Measurements from ENCODE around the gene ZC3HAV1.
"Not testable (repeated sequence)": the region's sequence is repeated elsewhere in the genome, so short reads cannot be mapped to it uniquely, and the experiment has no call there.

The ZC3HAV1 gene

DNA sequence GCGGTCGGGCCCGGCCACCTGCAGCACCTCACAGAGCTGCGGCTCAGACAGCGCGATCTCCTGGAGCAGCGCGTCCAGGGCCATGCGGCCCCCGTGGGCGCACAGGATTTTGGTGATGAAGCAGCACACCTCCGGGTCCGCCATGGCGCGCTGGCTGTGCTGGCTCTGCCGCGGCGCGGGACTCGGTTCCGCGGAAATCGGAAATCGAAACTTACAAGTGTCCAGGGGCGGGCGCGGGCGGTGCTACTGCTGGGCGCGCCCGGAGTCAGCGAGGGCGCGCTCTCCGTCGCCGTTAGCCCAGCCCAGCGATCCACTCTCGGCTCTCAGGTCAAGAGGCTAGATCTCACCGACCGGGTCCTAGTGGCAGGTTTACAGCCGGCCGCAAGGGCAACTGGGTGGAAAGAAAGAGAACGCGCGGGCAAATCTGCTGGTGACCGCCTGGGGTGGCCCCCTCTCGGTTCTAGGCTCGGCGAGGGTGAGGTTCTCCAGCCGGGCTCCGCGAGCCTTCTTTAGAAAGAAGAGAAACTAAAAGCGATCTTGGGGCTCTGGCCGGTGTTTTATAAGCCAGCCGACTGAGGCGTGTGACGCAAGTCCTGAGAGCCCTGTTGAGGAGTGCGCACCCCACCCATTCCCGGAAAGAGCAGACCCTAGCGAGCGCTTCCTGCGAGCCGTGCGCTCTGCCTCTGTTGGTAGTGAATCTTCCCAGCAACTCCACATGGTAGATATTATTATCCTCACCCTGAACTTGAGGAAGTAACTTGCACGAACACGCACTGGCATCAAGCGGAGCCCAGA lies at the start of gene ZC3HAV1:
Gene ZC3HAV1, minus strand, starts transcription at position 533 of the 795 bp plus-strand sequence. Its CDS starts 389 bp downstream, at position 144.
- DNase-seq, result peak; percentile 84

DNA sequence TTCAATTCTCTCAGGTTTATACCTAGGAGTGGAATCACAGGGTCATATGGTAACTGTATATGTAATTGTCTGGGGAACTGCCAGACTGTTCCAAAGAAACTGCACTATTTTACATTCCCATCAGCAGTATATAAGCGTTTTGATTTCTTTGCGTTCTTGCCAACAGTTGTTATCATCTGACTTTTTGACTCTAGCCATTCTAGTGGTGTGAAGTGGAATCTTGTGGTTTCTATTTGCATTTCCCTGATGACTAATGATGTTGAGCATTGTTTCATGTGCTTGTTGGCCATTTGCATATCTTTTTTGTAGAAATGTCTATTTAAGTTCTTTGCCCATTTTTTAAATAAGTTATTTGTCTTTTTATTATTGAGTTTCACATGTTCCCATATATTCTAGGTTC lies 44.3 kb upstream of the ZC3HAV1 start:
- DNase-seq, result no peak

- DNase-seq, result no peak
Measured at GRCh38 chr7:139152149-139152548, 42.6 kb upstream of the ZC3HAV1 start.

- no peak for DNase-seq
Measured at GRCh38 chr7:139139150-139139549, 29.6 kb upstream of the ZC3HAV1 start.

DNA sequence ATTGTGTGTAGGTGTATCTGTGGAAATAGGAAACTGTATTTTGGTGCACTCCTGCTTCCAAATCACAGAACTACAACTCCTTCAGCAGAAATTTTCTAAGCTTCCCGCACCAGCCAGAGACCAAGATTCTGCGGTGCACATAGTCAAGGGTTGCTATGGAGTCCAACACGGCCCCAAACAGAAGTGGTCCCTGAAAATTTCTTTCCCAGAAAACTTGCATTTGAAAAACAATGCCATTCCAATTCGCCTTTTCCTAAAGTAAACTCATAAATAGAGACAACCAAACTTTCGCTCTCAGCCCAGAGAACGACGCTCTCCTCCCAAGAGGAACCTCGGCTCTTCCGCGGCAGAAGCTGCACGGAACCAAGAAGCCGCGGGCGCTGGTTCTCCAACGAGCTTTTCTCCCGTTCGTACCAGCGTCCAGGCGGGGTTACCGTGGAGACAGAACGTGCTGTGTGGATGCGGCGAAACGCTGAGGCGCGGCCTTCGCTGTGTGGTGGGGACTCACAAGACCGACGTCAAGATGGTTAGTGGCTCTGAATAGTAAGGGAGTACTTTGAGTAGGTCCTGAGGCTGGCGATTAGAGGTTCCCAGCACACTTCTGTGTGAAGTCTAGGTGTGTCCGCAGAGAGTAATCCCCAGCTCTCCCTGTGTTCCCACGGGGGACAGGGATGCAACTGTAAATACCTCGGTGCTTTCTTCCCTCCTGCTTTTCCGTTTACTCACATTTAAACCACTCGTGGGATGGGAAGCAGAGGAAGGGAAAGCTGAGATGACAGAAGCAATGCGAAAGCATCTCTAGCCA lies 24.0 kb upstream of the ZC3HAV1 start:
- peak; percentile 86 for DNase-seq

GRCh38 chr7:139132887-139133286 lies 23.4 kb upstream of the ZC3HAV1 start:
- no peak for DNase-seq

GRCh38 chr7:139131601-139132041 lies 22.1 kb upstream of the ZC3HAV1 start:
- DNase-seq, result no peak

- not testable (repeated sequence) for DNase-seq
Measured at GRCh38 chr7:139129814-139130213, 20.3 kb upstream of the ZC3HAV1 start.

DNA sequence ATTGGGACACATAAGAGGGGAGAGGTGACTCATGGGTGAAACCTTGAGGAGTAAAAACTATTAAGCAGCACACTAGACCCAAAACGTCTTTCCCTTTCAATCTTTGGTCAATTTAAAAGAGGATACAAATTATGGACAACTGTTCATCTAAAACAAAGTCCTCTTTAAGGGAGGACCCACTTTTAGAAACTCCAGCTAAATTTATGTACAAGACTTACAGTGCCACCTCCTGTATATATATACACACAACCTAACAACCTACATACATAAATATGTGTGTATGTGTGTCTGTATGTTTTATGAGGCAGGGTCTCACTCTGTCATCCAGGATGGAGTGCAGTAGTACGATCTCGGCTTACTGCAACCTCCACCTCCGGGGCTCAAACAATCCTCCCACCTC lies 18.1 kb upstream of the ZC3HAV1 start:
- DNase-seq, result no peak

- DNase-seq, result no peak
Measured at GRCh38 chr7:139125657-139126056, 16.1 kb upstream of the ZC3HAV1 start.

GRCh38 chr7:139124995-139125394 lies 15.5 kb upstream of the ZC3HAV1 start:
- peak; percentile 29 for DNase-seq

DNA sequence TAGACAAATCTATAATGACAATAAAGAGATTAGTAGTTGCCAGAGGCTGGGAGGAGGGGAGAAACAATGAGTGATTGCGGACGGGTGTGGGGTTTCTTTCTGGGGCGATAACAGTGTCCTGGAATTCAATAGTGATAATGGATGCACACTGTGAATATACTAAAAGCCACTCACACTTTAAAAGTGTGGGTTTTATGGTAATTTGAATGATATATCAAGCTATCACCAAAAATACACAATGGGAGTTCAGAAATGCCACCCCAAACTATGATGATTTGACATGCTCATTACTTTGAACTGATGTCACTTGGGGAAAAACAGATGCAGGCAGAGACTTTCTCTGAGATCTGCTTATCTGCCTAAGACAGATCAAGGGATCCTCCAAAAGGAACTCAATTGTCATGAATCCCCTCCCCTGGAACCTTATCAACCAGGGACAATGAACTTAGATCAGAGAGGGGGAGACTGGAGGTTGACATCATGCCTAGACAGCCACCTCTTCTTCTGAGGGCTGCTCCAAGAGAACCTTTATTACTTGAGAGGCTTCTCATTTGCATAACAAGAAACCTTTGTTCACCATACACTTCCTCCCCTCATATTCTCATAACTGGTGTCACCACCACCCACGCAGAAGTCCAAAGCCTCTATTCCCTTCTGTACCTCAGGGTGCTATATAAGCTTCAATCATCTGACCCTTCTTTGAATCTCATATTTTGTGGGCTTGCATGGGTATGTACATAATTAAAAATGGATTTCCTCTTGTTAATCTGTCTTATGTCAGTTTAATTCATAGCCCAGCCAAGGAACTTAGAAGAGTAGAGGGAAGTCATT lies 14.8 kb upstream of the ZC3HAV1 start:
- no peak for DNase-seq

DNA sequence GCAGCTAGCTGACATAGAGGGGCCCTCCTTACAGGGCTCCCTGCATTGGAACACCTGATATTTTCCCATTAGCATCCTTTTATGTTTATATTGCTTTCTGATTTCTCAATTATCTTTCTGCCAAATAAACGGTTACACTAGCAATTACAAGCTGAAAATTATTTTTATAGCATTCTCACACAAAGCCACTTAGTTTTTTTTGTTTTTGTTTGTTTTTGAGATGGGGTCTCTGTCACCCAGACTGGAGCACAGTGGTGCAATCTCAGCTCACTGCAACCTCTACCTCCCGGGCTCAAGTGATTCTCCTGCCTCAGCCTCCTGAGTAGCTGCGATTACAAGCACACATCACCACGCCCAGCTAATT lies 9.9 kb upstream of the ZC3HAV1 start:
- no peak for DNase-seq

- DNase-seq, result no peak
Measured at GRCh38 chr7:139118805-139119485, 9.4 kb upstream of the ZC3HAV1 start.

DNA sequence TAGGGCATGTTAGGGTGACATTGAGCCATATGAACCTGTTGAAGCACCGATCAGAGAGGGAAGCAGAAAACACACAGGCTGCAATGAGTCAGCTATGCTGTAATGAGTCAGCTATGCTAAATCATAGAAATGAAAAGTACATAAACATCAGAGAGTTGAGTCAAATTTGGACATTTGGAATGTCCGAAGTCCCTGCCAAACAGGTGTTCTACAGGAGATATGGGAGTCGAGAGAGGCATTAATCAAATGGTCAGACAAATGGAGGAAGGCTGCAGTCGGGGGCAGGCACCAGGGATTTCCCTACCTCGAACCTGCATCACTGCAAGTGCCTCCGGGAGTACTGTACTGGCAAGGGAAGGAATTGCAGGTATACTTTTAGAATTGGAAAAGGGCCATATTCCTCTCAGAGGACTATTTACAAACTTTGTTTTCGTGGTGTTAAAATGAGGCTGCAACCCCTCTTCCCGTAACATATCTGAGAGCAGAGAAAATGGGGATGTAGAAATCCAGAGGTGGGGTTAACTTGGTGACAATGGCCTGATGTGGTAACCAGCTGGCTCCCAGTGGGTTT lies 8.8 kb upstream of the ZC3HAV1 start:
- peak; percentile 32 for DNase-seq

GRCh38 chr7:139117599-139118233 lies 8.2 kb upstream of the ZC3HAV1 start:
- no peak for DNase-seq

- no peak for DNase-seq
Measured at GRCh38 chr7:139116999-139117398, 7.5 kb upstream of the ZC3HAV1 start.

- no peak for DNase-seq
Measured at GRCh38 chr7:139115104-139115503, 5.6 kb upstream of the ZC3HAV1 start.

GRCh38 chr7:139114585-139114984 lies 5.1 kb upstream of the ZC3HAV1 start:
- DNase-seq, result no peak

GRCh38 chr7:139114018-139114417 lies 4.5 kb upstream of the ZC3HAV1 start:
- no peak for DNase-seq

DNA sequence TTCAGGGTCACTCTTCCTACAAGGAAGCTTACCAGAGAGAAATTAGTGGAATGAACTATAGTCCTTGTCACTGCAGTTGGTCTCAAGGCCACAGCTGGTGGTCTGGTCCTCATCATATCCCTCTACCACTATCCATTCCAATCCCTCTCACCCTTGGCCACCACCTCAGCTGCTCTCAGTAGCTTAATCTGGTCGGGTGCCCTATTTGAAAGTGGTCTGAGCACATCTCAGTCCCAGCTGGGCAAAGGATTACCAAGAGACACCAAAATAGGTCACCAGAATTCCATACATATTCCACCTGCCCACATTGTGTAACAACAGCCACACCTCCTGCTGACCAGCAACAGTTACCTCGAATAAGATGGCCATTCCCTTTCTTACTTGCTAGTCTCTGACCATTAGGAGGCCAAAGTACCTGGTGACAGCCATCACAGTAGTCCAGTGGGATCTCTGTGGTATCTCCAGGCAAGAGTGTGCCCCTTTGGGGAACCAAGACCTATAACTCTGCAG lies 3.3 kb upstream of the ZC3HAV1 start:
- no peak for DNase-seq

DNA sequence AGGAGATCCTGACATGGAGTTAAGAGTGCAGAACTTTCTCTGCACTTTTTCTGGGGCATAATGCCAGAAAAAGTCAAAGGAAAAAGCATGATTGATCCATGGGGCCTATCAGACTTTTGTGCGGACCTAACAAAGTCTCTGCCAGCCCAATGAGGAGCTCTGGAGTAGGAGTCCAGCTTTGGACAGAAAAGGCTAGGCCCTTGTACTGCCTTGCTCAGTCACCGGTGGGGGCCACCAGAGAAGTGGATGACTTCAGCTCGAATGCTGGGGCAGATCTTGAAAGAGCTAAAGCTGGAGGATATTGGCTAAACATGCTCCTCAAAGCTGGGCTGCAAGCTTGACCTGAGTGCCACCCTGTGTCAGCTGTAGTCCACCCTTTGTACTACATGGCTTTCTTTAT lies 2.8 kb upstream of the ZC3HAV1 start:
- no peak for DNase-seq

Measured in activated naive CD4-positive, alpha-beta T cell treated with anti-CD3 and anti-CD28 coated beads, Interleukin-2, amount 50 U/mL, for 16 hours (primary cell).